GM10248 (cell line): Measurements from ENCODE around the gene ARHGDIA.

Experiments
- CTCF ChIA-PET: fragments of 300-600 bp; sonication (Branson Sonifier 250); formaldehyde crosslinking; extraction: SDS; loops from one replicate; lab custom pipeline; 2021; ENCODE audit warnings: antibody characterized with exemption; lab: Yijun Ruan, JAX
- POLR2A ChIA-PET: fragments of 350-650 bp; sonication (Branson Sonifier 250); formaldehyde crosslinking; extraction: SDS; loops from one replicate; lab custom pipeline; 2020; ENCODE audit warnings: antibody characterized with exemption; lab: Yijun Ruan, JAX
- DNase-seq: peaks from one replicate; pipeline ENCODE4 v3.0.0; 2012; ENCODE audit errors: extremely low spot score
- TF ChIP-seq, protein P1 (sequence below): IDR thresholded peaks from 2 replicates; pipeline ENCODE4 v1.5.1; 2012; ENCODE audit warnings: mild to moderate bottlenecking, low read depth; ENCODE audit errors: extremely low read depth, missing control alignments, control extremely low read depth

Gene ARHGDIA

DNA sequence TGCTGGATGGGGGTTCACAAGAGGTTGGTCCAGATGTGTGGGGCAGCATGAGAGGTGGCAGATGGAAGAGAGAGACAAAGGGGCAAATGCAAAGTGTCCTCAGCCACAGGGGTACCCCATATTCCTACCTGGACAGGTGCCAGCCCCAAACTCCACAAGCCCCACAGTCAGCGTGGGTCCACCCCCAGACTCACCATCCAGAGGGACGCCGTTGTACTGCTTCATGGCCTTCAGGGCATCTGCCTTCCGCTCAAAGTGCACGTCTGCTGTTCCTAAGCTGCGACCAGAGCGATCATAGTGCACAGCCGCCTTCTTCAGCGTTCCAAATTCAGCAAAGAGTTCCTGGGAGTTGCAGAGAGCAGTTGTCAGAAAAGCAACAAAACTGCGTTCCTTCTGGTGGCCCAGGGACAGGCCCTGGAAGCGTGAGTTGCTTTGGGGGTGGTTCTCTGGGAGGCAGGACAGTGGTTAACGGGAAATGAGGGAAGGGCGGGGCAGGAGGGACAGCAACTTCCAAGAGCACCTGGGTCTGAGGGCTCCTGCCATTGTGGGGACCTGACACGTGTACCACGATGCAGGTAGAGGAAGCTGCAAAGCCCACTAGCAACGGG is 18.0 kb upstream of the ARHGDIA start:
- POLR2A ChIA-PET = no interaction called here
- TF ChIP-seq, protein P1, sequence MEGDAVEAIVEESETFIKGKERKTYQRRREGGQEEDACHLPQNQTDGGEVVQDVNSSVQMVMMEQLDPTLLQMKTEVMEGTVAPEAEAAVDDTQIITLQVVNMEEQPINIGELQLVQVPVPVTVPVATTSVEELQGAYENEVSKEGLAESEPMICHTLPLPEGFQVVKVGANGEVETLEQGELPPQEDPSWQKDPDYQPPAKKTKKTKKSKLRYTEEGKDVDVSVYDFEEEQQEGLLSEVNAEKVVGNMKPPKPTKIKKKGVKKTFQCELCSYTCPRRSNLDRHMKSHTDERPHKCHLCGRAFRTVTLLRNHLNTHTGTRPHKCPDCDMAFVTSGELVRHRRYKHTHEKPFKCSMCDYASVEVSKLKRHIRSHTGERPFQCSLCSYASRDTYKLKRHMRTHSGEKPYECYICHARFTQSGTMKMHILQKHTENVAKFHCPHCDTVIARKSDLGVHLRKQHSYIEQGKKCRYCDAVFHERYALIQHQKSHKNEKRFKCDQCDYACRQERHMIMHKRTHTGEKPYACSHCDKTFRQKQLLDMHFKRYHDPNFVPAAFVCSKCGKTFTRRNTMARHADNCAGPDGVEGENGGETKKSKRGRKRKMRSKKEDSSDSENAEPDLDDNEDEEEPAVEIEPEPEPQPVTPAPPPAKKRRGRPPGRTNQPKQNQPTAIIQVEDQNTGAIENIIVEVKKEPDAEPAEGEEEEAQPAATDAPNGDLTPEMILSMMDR = no peak
- CTCF ChIA-PET = interaction anchor here (1.5 to 1.7 kb wide), 2 partner anchors 9 to 19 kb away, joined by 4 to 5 read pairs; partner anchors contain the start of gene ARHGDIA
- DNase-seq = no peak

DNA sequence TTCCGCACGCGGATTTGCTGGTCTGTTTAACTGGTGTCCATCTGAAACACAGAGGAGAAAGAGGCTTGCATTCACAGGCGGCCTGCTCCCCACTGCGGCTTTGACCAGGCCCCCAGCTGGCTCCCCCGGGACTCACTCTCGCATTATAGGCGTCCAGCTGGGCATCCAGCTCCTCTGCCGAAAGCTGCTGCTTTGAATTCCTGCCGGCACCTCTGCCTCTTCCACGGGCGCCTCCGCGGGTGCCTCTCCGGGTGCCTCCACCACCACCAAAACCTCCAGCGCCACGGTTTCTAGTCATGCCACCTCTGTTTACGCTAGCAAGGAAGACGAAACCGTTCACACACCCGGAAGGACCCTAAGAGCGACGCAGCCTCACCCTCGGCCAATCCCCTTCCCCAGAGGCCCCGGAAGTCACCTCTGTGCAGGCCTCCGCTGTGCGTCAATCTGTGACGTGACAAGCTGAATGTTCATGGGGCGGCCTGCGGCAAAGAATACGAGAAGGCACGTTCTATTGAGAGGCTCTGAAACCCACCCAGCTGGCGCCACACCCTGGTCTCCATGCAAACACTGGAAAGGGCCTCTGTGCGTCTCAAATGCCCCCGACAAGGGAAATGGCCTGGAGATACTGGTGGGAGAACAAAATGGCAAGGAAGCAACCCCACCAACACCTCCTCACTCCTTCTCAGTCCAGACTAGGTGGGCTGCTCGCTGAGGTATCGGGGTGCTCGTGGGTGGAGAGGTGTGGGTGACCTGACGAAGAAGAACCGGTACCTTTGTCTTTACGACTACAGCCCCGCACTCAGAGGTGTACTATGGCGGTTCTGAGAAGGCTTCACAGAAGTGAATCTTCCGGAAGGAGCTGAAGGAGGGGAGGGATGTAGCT is 17.2 kb upstream of the ARHGDIA start:
- POLR2A ChIA-PET = no interaction called here
- DNase-seq = no peak
- CTCF ChIA-PET = interaction anchor here (1.7 kb wide), 1 partner anchor 18 kb away, joined by 5 read pairs; the partner anchor contains the start of gene ARHGDIA
- TF ChIP-seq, protein P1 = no peak

DNA sequence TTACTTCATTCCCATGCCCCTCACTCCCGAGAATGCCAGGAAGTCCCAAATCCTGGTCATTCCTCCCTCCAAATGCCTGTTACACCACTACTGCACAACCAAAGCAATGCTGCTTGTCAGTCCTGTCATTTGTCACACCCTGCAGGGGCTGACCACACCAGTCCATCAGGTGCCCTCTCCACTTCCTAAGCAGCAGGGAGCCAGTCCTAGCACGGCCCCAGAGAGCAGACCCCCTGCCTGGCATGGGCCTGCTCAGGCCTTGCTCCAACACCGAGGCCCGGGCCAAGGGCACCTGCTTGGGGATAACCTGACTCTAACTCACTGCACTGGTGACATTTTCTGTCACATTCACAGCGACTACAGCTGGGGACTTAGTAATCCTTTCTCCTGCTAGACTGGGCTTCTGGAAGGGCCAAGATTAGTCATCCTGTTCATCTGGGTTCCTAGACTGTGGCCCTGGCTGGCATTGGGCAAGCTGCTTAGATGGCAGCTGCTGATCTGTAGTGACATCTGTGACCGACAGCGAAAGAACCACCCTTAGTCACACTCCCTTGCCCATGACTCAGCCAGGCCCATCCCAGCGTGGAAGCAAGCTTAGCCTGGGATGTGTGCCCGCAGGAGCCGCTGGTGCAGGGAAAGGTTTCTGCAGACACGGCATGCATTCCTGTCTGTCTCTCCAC is 14.9 kb upstream of the ARHGDIA start:
- CTCF ChIA-PET = interaction anchor here (1.0 to 2.3 kb wide), 5 partner anchors 7 to 210 kb away, joined by 3 to 10 read pairs (median 3); no protein-coding TSS in a partner anchor
- DNase-seq = no peak
- TF ChIP-seq, protein P1 = no peak
- POLR2A ChIA-PET = interaction anchor here (1.0 kb wide), 1 partner anchor 11 kb away, joined by 3 read pairs; no protein-coding TSS in a partner anchor

DNA sequence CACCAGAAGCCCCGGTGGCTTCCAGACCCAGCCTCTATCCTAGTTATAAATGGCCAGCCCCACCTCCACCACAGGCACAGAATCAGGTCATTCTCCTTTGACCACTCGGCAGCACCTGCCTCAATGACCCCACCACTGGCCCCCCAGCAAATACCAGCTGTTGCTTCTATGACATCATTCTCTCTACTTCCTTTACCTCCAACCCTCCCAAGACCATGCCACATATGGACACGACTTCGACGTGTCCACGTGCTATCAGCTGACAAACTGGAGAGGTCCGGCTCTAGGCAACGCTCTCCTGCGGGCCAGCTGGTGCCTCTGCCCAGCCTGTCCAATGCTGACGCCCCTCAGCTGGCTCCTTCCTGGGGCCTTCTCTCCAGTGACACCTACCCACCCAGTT is 14.3 kb upstream of the ARHGDIA start:
- ChIA-PET CTCF (interaction anchor here (1.0 to 2.3 kb wide), 3 partner anchors 11 to 16 kb away, joined by 3 to 10 read pairs (median 4); no protein-coding TSS in a partner anchor), POLR2A (interaction anchor here (1.0 to 1.2 kb wide), 2 partner anchors 10 to 19 kb away, joined by 3 read pairs; no protein-coding TSS in a partner anchor)
- DNase-seq = no peak
- TF ChIP-seq, protein P1 = no peak

DNA sequence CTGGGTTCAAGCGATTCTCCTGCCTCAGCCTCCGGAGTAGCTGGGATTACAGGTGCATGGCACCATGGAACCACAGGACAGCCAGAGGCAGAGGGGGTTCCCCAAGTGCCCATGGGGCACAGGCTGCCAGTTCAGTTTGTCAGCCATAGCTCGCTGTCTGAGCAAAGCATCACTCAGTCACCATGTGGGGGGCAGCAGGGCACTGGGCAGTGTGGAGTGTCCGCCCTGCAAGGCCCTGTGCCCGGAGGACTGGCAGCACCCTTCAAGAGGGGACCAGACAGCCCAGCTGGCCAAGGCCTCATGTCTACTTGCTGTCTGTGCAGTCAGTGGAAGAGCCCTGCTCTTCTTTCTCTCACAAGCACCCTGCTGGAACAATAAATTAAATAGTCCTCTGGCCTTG is 13.8 kb upstream of the ARHGDIA start:
- TF ChIP-seq, protein P1 = no peak
- ChIA-PET CTCF (interaction anchor here (1.0 to 2.3 kb wide), 3 partner anchors 11 to 15 kb away, joined by 3 to 10 read pairs (median 4); no protein-coding TSS in a partner anchor), POLR2A (interaction anchor here (1.2 kb wide), 1 partner anchor 18 kb away, joined by 3 read pairs; no protein-coding TSS in a partner anchor)
- no peak for DNase-seq
